Measurements from ENCODE around the gene GPER1.

GPER1 gene

GRCh38 chr7:1080921-1081255 lies 7.0 kb upstream of the GPER1 start:
- Histone ChIP-seq H3K27ac (ENCODE audit: low read depth, low read length) (no peak overlapping the region), H3K4me1 (ENCODE audit: control insufficient read depth, low read depth, low read length) (no peaks in the 10 kb centered on the region), H3K4ac (ENCODE audit: low read depth, low read length) (no peak overlapping the region), H4K5ac (ENCODE audit: low read length) (no peak overlapping the region), H3K36me3 (ENCODE audit: control insufficient read depth, insufficient read depth, low read length) (no peaks in the 10 kb centered on the region), H3K27me3 (ENCODE audit: insufficient read depth, low read length, poor library complexity) (no peaks in the 10 kb centered on the region), H2BK120ac (ENCODE audit: low read depth, low read length) (no peak overlapping the region), H2BK5ac (ENCODE audit: low read length) (no peak overlapping the region), H3K4me2 (ENCODE audit: low read length) (no peak overlapping the region), H3K56ac (ENCODE audit: low read length) (no peak overlapping the region), H3K9ac (ENCODE audit: low read length) (no peak overlapping the region), H4K8ac (ENCODE audit: low read depth, low read length) (no peak overlapping the region), H2AK5ac (ENCODE audit: low read length) (no peak overlapping the region), H3K79me2 (ENCODE audit: control insufficient read depth, insufficient read depth, low read length) (no peaks in the 10 kb centered on the region), H2BK15ac (replicated peaks; ENCODE audit: low read depth) (no peak overlapping the region), H3K4me3 (ENCODE audit: low read length) (no peak overlapping the region), H3K23ac (ENCODE audit: low read length) (no peak overlapping the region), H3K79me1 (ENCODE audit: low read length) (no peaks in the 10 kb centered on the region), H3K18ac (ENCODE audit: low read length) (no peak overlapping the region)
- no peak for DNase-seq
- no CpG with 5 or more reads among the region's 16 CpGs for WGBS (ENCODE audit: extremely low coverage, insufficient coverage, low lambda C conversion rate)

DNA sequence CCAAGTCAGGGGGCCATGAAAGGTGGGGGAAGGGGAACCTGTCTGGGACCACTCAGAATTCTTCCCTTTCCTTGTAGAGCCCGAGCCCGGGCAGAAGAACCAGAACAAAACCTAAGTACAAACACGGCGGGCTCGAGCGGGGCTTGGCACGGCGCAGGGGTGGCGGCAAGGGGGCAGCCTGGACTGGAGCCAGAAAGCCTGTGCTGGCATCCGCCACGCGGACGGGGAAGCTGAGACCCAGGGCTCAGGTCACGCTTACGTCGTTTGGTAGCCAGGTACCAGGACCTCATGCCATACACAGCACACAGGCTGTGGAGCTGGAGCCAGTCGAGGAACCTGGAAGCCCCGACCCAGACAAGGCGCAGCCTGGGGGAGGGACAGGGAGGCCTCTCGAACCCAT lies 6.6 kb upstream of the GPER1 start:
- no peaks in the 10 kb centered on the region for H3K79me2 ChIP-seq (ENCODE audit: control insufficient read depth, insufficient read depth, low read length)
- H2AK5ac ChIP-seq (ENCODE audit: low read length): no peak overlapping the region
- no peak overlapping the region for H3K23ac ChIP-seq (ENCODE audit: low read length)
- no peak overlapping the region for H4K5ac ChIP-seq (ENCODE audit: low read length)
- H3K79me1 ChIP-seq (ENCODE audit: low read length): no peaks in the 10 kb centered on the region
- no peak overlapping the region for H3K4ac ChIP-seq (ENCODE audit: low read depth, low read length)
- no peak overlapping the region for H4K8ac ChIP-seq (ENCODE audit: low read depth, low read length)
- H2BK5ac ChIP-seq (ENCODE audit: low read length): no peak overlapping the region
- no peaks in the 10 kb centered on the region for H3K36me3 ChIP-seq (ENCODE audit: control insufficient read depth, insufficient read depth, low read length)
- H2BK15ac ChIP-seq (replicated peaks; ENCODE audit: low read depth): no peak overlapping the region
- WGBS (ENCODE audit: extremely low coverage, insufficient coverage, low lambda C conversion rate): no CpG with 5 or more reads among the region's 20 CpGs
- H3K27ac ChIP-seq (ENCODE audit: low read depth, low read length): no peak overlapping the region
- H3K27me3 ChIP-seq (ENCODE audit: insufficient read depth, low read length, poor library complexity): no peaks in the 10 kb centered on the region
- DNase-seq: no peak
- no peak overlapping the region for H2BK120ac ChIP-seq (ENCODE audit: low read depth, low read length)
- no peak overlapping the region for H3K56ac ChIP-seq (ENCODE audit: low read length)
- H3K18ac ChIP-seq (ENCODE audit: low read length): no peak overlapping the region
- no peak overlapping the region for H3K4me3 ChIP-seq (ENCODE audit: low read length)
- no peak overlapping the region for H3K9ac ChIP-seq (ENCODE audit: low read length)
- H3K4me2 ChIP-seq (ENCODE audit: low read length): no peak overlapping the region
- no peaks in the 10 kb centered on the region for H3K4me1 ChIP-seq (ENCODE audit: control insufficient read depth, low read depth, low read length)

GRCh38 chr7:1081931-1082401 lies 5.9 kb upstream of the GPER1 start:
- Histone ChIP-seq H4K8ac (ENCODE audit: low read depth, low read length) (no peak overlapping the region), H3K79me1 (ENCODE audit: low read length) (no peaks in the 10 kb centered on the region), H3K4me1 (ENCODE audit: control insufficient read depth, low read depth, low read length) (no peaks in the 10 kb centered on the region), H3K27ac (ENCODE audit: low read depth, low read length) (no peak overlapping the region), H2AK5ac (ENCODE audit: low read length) (no peak overlapping the region), H3K23ac (ENCODE audit: low read length) (no peak overlapping the region), H3K36me3 (ENCODE audit: control insufficient read depth, insufficient read depth, low read length) (no peaks in the 10 kb centered on the region), H3K4me3 (ENCODE audit: low read length) (no peak overlapping the region), H3K56ac (ENCODE audit: low read length) (no peak overlapping the region), H3K9ac (ENCODE audit: low read length) (no peak overlapping the region), H3K27me3 (ENCODE audit: insufficient read depth, low read length, poor library complexity) (no peaks in the 10 kb centered on the region), H3K18ac (ENCODE audit: low read length) (no peak overlapping the region), H2BK120ac (ENCODE audit: low read depth, low read length) (no peak overlapping the region), H2BK5ac (ENCODE audit: low read length) (no peak overlapping the region), H3K79me2 (ENCODE audit: control insufficient read depth, insufficient read depth, low read length) (no peaks in the 10 kb centered on the region), H4K5ac (ENCODE audit: low read length) (no peak overlapping the region), H3K4ac (ENCODE audit: low read depth, low read length) (no peak overlapping the region), H2BK15ac (replicated peaks; ENCODE audit: low read depth) (no peak overlapping the region), H3K4me2 (ENCODE audit: low read length) (no peak overlapping the region)
- no peak for DNase-seq
- no CpG with 5 or more reads among the region's 31 CpGs for WGBS (ENCODE audit: extremely low coverage, insufficient coverage, low lambda C conversion rate)

GRCh38 chr7:1083729-1084657 lies 3.9 kb upstream of the GPER1 start:
- no CpG with 5 or more reads among the region's 45 CpGs for WGBS (ENCODE audit: extremely low coverage, insufficient coverage, low lambda C conversion rate)
- Histone ChIP-seq H2BK120ac (ENCODE audit: low read depth, low read length) (no peak overlapping the region), H3K27ac (ENCODE audit: low read depth, low read length) (no peak overlapping the region)

DNA sequence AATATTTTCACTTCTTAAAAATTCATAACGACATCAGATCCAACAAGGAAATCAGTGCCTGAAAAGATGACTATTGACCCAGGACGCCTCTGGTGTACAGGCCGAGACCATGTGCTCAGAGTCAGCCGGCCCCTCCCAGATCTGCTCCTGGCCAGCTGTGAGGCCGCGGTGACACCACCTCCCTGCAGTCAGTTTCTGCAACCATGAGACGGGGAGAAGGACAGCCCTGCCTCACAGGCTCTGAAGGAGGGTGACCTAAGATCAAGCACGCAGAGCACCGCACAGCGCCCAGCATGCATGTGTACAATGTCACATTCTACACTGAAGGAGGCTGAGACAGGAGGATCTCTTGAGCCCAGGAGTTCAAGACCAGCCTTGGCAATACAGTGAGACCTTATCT lies 2.6 kb upstream of the GPER1 start:
- Histone ChIP-seq H3K79me2 (ENCODE audit: control insufficient read depth, insufficient read depth, low read length) (no peaks in the 10 kb centered on the region), H3K36me3 (ENCODE audit: control insufficient read depth, insufficient read depth, low read length) (no peaks in the 10 kb centered on the region), H3K4me2 (ENCODE audit: low read length) (no peak overlapping the region), H3K27me3 (ENCODE audit: insufficient read depth, low read length, poor library complexity) (no peaks in the 10 kb centered on the region), H3K27ac (ENCODE audit: low read depth, low read length) (no peak overlapping the region), H3K4ac (ENCODE audit: low read depth, low read length) (no peak overlapping the region), H2AK5ac (ENCODE audit: low read length) (no peak overlapping the region), H3K9ac (ENCODE audit: low read length) (no peak overlapping the region), H2BK5ac (ENCODE audit: low read length) (no peak overlapping the region), H2BK15ac (replicated peaks; ENCODE audit: low read depth) (no peak overlapping the region), H3K4me1 (ENCODE audit: control insufficient read depth, low read depth, low read length) (peaks cover 4% of the 10 kb centered on the region), H4K5ac (ENCODE audit: low read length) (no peak overlapping the region), H3K79me1 (ENCODE audit: low read length) (no peaks in the 10 kb centered on the region), H3K56ac (ENCODE audit: low read length) (no peak overlapping the region), H3K23ac (ENCODE audit: low read length) (no peak overlapping the region), H3K18ac (ENCODE audit: low read length) (no peak overlapping the region), H4K8ac (ENCODE audit: low read depth, low read length) (no peak overlapping the region), H2BK120ac (ENCODE audit: low read depth, low read length) (no peak overlapping the region), H3K4me3 (ENCODE audit: low read length) (no peak overlapping the region)
- WGBS (ENCODE audit: extremely low coverage, insufficient coverage, low lambda C conversion rate): no CpG with 5 or more reads among the region's 10 CpGs
- DNase-seq: no peak

More at GRCh38 chr7:1083729-1084657, 3.9 kb upstream of the GPER1 start:
- Histone ChIP-seq H3K23ac (ENCODE audit: low read length) (no peak overlapping the region), H3K79me2 (ENCODE audit: control insufficient read depth, insufficient read depth, low read length) (no peaks in the 10 kb centered on the region), H3K56ac (ENCODE audit: low read length) (no peak overlapping the region), H3K4ac (ENCODE audit: low read depth, low read length) (no peak overlapping the region), H2AK5ac (ENCODE audit: low read length) (no peak overlapping the region), H3K4me2 (ENCODE audit: low read length) (no peak overlapping the region), H3K79me1 (ENCODE audit: low read length) (no peaks in the 10 kb centered on the region), H2BK15ac (replicated peaks; ENCODE audit: low read depth) (no peak overlapping the region), H4K8ac (ENCODE audit: low read depth, low read length) (no peak overlapping the region), H2BK5ac (ENCODE audit: low read length) (no peak overlapping the region), H3K4me3 (ENCODE audit: low read length) (no peak overlapping the region), H3K36me3 (ENCODE audit: control insufficient read depth, insufficient read depth, low read length) (no peaks in the 10 kb centered on the region), H3K9ac (ENCODE audit: low read length) (no peak overlapping the region), H3K18ac (ENCODE audit: low read length) (no peak overlapping the region), H3K27me3 (ENCODE audit: insufficient read depth, low read length, poor library complexity) (no peaks in the 10 kb centered on the region), H4K5ac (ENCODE audit: low read length) (no peak overlapping the region), H3K4me1 (ENCODE audit: control insufficient read depth, low read depth, low read length) (peaks cover 4% of the 10 kb centered on the region)
- no peak for DNase-seq
